Liver (tissue), 3 donors: Measurements from ENCODE around the gene CLCA1.

ENCODE experiments used
- SP1 ChIP-seq: IDR thresholded peaks from 2 replicates; pipeline ENCODE4 v1.6.1; 2018; ENCODE audit warnings: antibody characterized with exemption, mild to moderate bottlenecking
- TAF1 ChIP-seq: conservative IDR thresholded peaks from 2 replicates; pipeline ENCODE4 v1.6.1; 2016; ENCODE audit warnings: antibody characterized with exemption, mild to moderate bottlenecking
- TF ChIP-seq, protein P1 (sequence below): fragments of 150-350 bp; IDR thresholded peaks from 2 replicates; pipeline ENCODE4 v1.5.1; 2017; ENCODE audit warnings: improper control_type of control experiment, low read depth, low read length; ENCODE audit not compliant: missing input control
- donor health status: healthy.
- donor health status: healthy.

DNA sequence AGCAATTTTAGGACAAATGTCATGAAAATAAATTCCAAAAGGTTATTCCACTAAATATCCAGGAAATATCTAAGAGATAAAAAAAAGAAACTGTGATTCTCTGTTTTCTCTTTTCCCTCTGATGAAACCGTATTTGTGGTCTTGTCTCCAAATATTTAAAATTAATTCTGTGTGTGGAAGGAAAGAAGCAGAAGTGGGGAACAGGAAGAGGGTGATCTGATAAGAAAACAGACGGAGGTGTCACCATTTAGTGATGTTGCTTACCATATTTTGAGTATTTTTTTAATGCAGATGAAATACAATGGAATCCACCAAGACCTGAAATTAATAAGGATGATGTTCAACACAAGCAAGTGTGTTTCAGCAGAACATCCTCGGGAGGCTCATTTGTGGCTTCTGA, 29.6 kb downstream of the CLCA1 start:
- TF ChIP-seq, protein P1, sequence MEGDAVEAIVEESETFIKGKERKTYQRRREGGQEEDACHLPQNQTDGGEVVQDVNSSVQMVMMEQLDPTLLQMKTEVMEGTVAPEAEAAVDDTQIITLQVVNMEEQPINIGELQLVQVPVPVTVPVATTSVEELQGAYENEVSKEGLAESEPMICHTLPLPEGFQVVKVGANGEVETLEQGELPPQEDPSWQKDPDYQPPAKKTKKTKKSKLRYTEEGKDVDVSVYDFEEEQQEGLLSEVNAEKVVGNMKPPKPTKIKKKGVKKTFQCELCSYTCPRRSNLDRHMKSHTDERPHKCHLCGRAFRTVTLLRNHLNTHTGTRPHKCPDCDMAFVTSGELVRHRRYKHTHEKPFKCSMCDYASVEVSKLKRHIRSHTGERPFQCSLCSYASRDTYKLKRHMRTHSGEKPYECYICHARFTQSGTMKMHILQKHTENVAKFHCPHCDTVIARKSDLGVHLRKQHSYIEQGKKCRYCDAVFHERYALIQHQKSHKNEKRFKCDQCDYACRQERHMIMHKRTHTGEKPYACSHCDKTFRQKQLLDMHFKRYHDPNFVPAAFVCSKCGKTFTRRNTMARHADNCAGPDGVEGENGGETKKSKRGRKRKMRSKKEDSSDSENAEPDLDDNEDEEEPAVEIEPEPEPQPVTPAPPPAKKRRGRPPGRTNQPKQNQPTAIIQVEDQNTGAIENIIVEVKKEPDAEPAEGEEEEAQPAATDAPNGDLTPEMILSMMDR, result no peak
- TF ChIP-seq SP1 (no peak), TAF1 (no peak)
